Heart right ventricle (tissue), 16 donors: ENCODE results near the gene VAPB. TPM values are rescaled to one million over a fixed set of nuclear protein-coding genes. Genes with fewer than 3 reads are reported as not detected.

Experiments
- ATAC-seq, 8 donors: fragments of 200-7000 bp; cut with Tn5 transposase; one replicate each; pipeline ENCODE4 v1.9.1; 2020; ENCODE audit warnings: mild to moderate bottlenecking in 8 of 8, moderate library complexity in 8 of 8, moderate number of reproducible peaks in 1 of 8
- DNase-seq, 2 donors: peaks; one replicate each; pipeline ENCODE4 v3.0.0-alpha.2; 2020
- H3K27ac ChIP-seq, 10 donors: fragments of 200-600 bp; sonication (generic) in 2 of 10; one replicate each; pipeline versions ENCODE4 v1.5.0 to v1.8.0; 2020 to 2022; ENCODE audit warnings: mild to moderate bottlenecking in 3 of 10
- H3K27me3 ChIP-seq, 7 donors: fragments of 200-600 bp; one replicate each; pipeline ENCODE4 v1.8.0; 2021 to 2022; ENCODE audit warnings: mild to moderate bottlenecking in 2 of 7
- H3K36me3 ChIP-seq, 9 donors: fragments of 200-600 bp; sonication (generic) in 1 of 9; one replicate each; pipeline versions ENCODE4 v1.5.0 to v1.8.0; 2020 to 2022; ENCODE audit warnings: mild to moderate bottlenecking in 2 of 9
- H3K4me1 ChIP-seq, 9 donors: fragments of 200-600 bp; sonication (generic) in 1 of 9; one replicate each; pipeline versions ENCODE4 v1.5.0 to v1.8.0; 2020 to 2022; ENCODE audit warnings: mild to moderate bottlenecking in 4 of 9
- H3K4me3 ChIP-seq, 10 donors: fragments of 200-600 bp; sonication (generic) in 2 of 10; one replicate each; pipeline versions ENCODE4 v1.5.0 to v1.8.0; 2020 to 2022; ENCODE audit warnings: mild to moderate bottlenecking in 7 of 10, moderate library complexity in 2 of 10
- H3K9me3 ChIP-seq, 11 donors: fragments of 200-600 bp in 10 of 11; sonication (generic) in 2 of 11; one replicate each; pipeline versions ENCODE4 v1.5.0 to v1.8.0; 2013 to 2022; ENCODE audit warnings: mild to moderate bottlenecking in 2 of 11, control low read depth in 1 of 11, moderate library complexity in 1 of 11
- CTCF ChIP-seq, 9 donors: fragments of 200-600 bp; sonication (generic) in 2 of 9; IDR thresholded peaks; one replicate each; pipeline versions ENCODE4 v1.5.0 to v1.8.0; 2021 to 2022; ENCODE audit warnings: antibody characterized with exemption in 9 of 9, mild to moderate bottlenecking in 5 of 9, moderate library complexity in 1 of 9
- WGBS, 2 donors: extraction: QIAGEN DNeasy Blood & Tissue Kit; methylation state at CpG; one replicate each; pipeline ENCODE4 v1.1.7; 2013; ENCODE audit warnings: inconsistent platforms in 1 of 2; 5-methylcytosine and 5-hydroxymethylcytosine counted together
- intact Hi-C, 10 donors: fragments of 100-400 bp; cut with DNase I; formaldehyde crosslinking; loops; one replicate each; pipeline versions ENCODE4 v1.11.1 to v1.14.2; 2022
- polyA plus RNA-seq, 2 donors: library from polyadenylated mRNA; stranded (reverse); fragments of 200-250 nt; gene quantifications; one replicate each; pipeline ENCODE4 v1.2.3, GENCODE V29; 2013
- total RNA-seq, 10 donors: library from RNA; stranded (reverse); fragmentation: NEBNext Ultra II Directional in 3 of 10; extraction: Animal tissue kit (Norgen Biotek cat#: 25700) in 3 of 10; gene quantifications; one replicate each; pipeline versions ENCODE4 v1.2.1 to v1.2.4, GENCODE V29; 2021 to 2023
- donor health status: Arrhythmogenic right ventricular cardiomyopathy.
- donor health status: ischemic (EF 13 %, LVEDD 7.1; RV severe dilation, severe dysfunction).
- donor health status: healthy with polysubstance abuse.
- donor health status: DM: no; HTN: yes; CAD: no.
- donor health status: DM: no; HTN: no; CAD: no.
- donor health status: ischemic (EF 25% LVEDD 6.9; RV normal size, moderate dysfunction).
- donor health status: ischemic (EF 25% LVEDD 5.7; RV mildly dilated, moderate dysfunction).
- donor health status: healthy.
- donor health status: DM: yes; HTN: yes; CAD: no.
- donor health status: Ischemic cardiomyopathy.
- donor health status: ischemic (EF 35%, LVEDD 5.7; RV mildly dilated, moderate dysfunction).
- donor health status: nonischemic (EF 11% LVEDD 7.7; RV severe dilation, severe dysfunction).
- donor health status: DM: yes; HTN: yes; CAD: no.
- donor health status: PGD.
- donor health status: ischemic (EF 29% LVEDD 5.4; RV normal size, mild dysfunction).
- donor health status: nonischemic (EF 23%, LVEDD 6.1; RV moderate dilation, normal function).

VAPB gene
- total and polyA plus RNA-seq, 12 donors, result 20.8 to 89.9 (median 69.8) TPM

GRCh38 chr20:58378704-58379103 lies 10.3 kb upstream of the VAPB start:
- H3K4me1 ChIP-seq, result no peaks in the 10 kb centered on the region
- 67 to 69% methylated on average over 3 of the region's 3 CpGs for WGBS, 2 donors
- H3K27ac ChIP-seq, result no peak overlapping the region
- H3K9me3 ChIP-seq, result peaks cover 0 to 11% (median 0%) of the 10 kb centered on the region in 11 donors
- H3K27me3 ChIP-seq, result peaks cover 0 to 28% (median 7%) of the 10 kb centered on the region in 7 donors
- ATAC-seq, result no peak
- no peak for TF ChIP-seq CTCF (IDR thresholded peaks at IDR 0.05)
- no peaks in the 10 kb centered on the region for H3K36me3 ChIP-seq
- H3K4me3 ChIP-seq, result no peak overlapping the region
- no peak for DNase-seq
- intact Hi-C loops, result no loop called here

- peaks cover 0 to 24% (median 0%) of the 10 kb centered on the region in 7 donors for H3K27me3 ChIP-seq
- TF ChIP-seq CTCF (IDR thresholded peaks at IDR 0.05), result no peak
- no peak for DNase-seq
- no peak for ATAC-seq
- no peak overlapping the region for H3K27ac ChIP-seq
- no peaks in the 10 kb centered on the region for H3K4me1 ChIP-seq
- no peaks in the 10 kb centered on the region for H3K36me3 ChIP-seq
- H3K4me3 ChIP-seq, result no peak overlapping the region
- intact Hi-C loops, result loop anchor here in 3 of 10 donors (10.0 kb wide), 2 partner anchors 67 to 653 kb away; partner anchors contain the start of gene ATP5F1E (in 1 of the 3)
- WGBS, 2 donors, result 89% methylated on average over 7 of the region's 7 CpGs
- peaks cover 0 to 11% (median 0%) of the 10 kb centered on the region in 11 donors for H3K9me3 ChIP-seq
Measured at GRCh38 chr20:58381627-58382026, 7.4 kb upstream of the VAPB start.

GRCh38 chr20:58382096-58382495 lies 6.9 kb upstream of the VAPB start:
- H3K36me3 ChIP-seq, result no peaks in the 10 kb centered on the region
- H3K27me3 ChIP-seq, result peaks cover 0 to 21% (median 0%) of the 10 kb centered on the region in 7 donors
- no peak overlapping the region for H3K4me3 ChIP-seq
- intact Hi-C loops, result loop anchor here in 3 of 10 donors (10.0 kb wide), 2 partner anchors 67 to 653 kb away; partner anchors contain the start of gene ATP5F1E (in 1 of the 3)
- no peaks in the 10 kb centered on the region for H3K4me1 ChIP-seq
- no peak overlapping the region for H3K27ac ChIP-seq
- DNase-seq, result no peak
- ATAC-seq, result no peak
- TF ChIP-seq CTCF (IDR thresholded peaks at IDR 0.05), result no peak
- 74 to 78% methylated on average over 4 of the region's 4 CpGs for WGBS, 2 donors
- H3K9me3 ChIP-seq, result peaks cover 0 to 11% (median 0%) of the 10 kb centered on the region in 11 donors

GRCh38 chr20:58384821-58385220 lies 4.2 kb upstream of the VAPB start:
- no peak overlapping the region for H3K27ac ChIP-seq
- intact Hi-C loops, result loop anchor here in 5 of 10 donors (5.0 to 10.0 kb wide), 4 partner anchors 70 to 650 kb away; partner anchors contain the start of genes ATP5F1E (in 1 of the 5) and RAB22A (in 1 of the 5)
- H3K36me3 ChIP-seq, result no peaks in the 10 kb centered on the region
- peaks cover 0 to 7% (median 0%) of the 10 kb centered on the region in 7 donors for H3K27me3 ChIP-seq
- H3K4me3 ChIP-seq, result no peak overlapping the region
- peaks cover 0 to 7% (median 2%) of the 10 kb centered on the region in 9 donors for H3K4me1 ChIP-seq
- 91% methylated on average over 5 of the region's 5 CpGs for WGBS, 2 donors
- DNase-seq (no peak), ATAC-seq (no peak)
- H3K9me3 ChIP-seq, result peaks cover 0 to 18% (median 0%) of the 10 kb centered on the region in 11 donors
- no peak for TF ChIP-seq CTCF (IDR thresholded peaks at IDR 0.05)
